Activated naive CD4-positive, alpha-beta T cell treated with anti-CD3 and anti-CD28 coated beads for 36 hours (primary cell): Measurements from ENCODE around the gene HPS1. TPM values are rescaled to one million over a fixed set of nuclear protein-coding genes. Genes with fewer than 3 reads are reported as not detected.

Experiments used
- CTCF ChIA-PET: fragments of 350-600 bp; sonication (Branson Sonifier 250); formaldehyde crosslinking; loops from one replicate; lab custom pipeline; 2021; ENCODE audit warnings: antibody characterized with exemption; lab: Charles Lee
- DNase-seq: peaks from one replicate; pipeline ENCODE4 v3.0.0-alpha.2; 2020
- H3K27ac Mint-ChIP-seq: one replicate; pipeline ENCODE4 v1.8.0; 2021; ENCODE audit warnings: mild to moderate bottlenecking, mixed read lengths
- H3K27me3 Mint-ChIP-seq: one replicate; pipeline ENCODE4 v1.8.0; 2021; ENCODE audit warnings: low read depth, mixed read lengths
- H3K36me3 Mint-ChIP-seq: one replicate; pipeline ENCODE4 v1.8.0; 2021; ENCODE audit warnings: low read depth, mixed read lengths
- H3K4me1 Mint-ChIP-seq: one replicate; pipeline ENCODE4 v1.8.0; 2021; ENCODE audit warnings: low read depth, mixed read lengths
- H3K4me3 Mint-ChIP-seq: one replicate; pipeline ENCODE4 v1.8.0; 2021; ENCODE audit warnings: mild to moderate bottlenecking, moderate library complexity, mixed read lengths
- H3K9me3 Mint-ChIP-seq: one replicate; pipeline ENCODE4 v1.8.0; 2021; ENCODE audit warnings: mixed read lengths
- intact Hi-C: fragments of 100-400 bp; cut with micrococcal nuclease; formaldehyde crosslinking; loops from one replicate; pipeline ENCODE4 v1.15.1; 2023
- total RNA-seq, 2 experiments: library from RNA; stranded (reverse); gene quantifications; one replicate each; pipeline ENCODE4 v1.2.3, GENCODE V29; 2021

The HPS1 gene
- total RNA-seq: 10 to 100 TPM; 28.1 to 31.0 TPM

DNA sequence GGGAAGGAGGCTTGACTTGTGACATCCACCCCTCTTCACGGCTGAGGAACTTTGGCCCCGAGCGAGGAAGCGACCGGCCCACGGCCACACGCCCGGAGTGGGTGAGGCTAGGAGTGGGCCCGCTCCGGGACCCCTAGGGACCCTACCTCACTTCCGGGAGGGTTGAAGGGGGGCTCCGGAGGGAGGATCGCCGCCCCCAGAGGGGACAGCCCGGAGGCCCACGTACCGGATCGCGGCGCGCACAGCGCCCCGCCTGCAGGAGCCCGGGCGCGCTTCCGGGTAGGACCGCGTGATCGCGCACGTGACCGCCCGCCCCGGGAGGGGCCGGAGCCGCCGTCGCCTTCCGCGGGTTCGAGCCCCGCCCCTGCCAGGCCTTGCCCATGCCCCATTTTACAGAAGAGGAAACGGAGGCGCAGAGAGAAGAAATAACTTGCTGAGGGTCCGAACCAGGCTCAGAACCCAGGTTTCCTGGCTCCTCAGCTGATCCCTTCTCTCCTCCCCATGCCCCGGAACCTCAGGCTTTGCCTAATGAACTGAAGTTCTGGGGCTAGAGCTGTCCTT lies at the start of gene HPS1:
Gene HPS1 (minus strand): TSS at position 275 of the 561 bp plus-strand sequence. CDS start 3,695 bp downstream, outside the sequence.
- Mint-ChIP-seq H3K9me3 (no peaks in the 10 kb centered on the region), H3K27me3 (peaks cover 3% of the 10 kb centered on the region), H3K4me1 (peaks cover 40% of the 10 kb centered on the region), H3K36me3 (peaks cover 24% of the 10 kb centered on the region), H3K4me3 (peak within 1 kb of the TSS; percentile 88), H3K27ac (peak within 1 kb of the TSS; percentile 84)
- intact Hi-C loops: loop anchor here (1.0 to 10.0 kb wide), 4 partner anchors 42 to 1286 kb away; partner anchors contain the start of genes COX15, CUTC and R3HCC1L
- CTCF ChIA-PET: interaction anchor here (0.6 kb wide), 1 partner anchor 21 kb away, joined by 3 read pairs; no protein-coding TSS in a partner anchor
- peak; percentile 86 for DNase-seq

DNA sequence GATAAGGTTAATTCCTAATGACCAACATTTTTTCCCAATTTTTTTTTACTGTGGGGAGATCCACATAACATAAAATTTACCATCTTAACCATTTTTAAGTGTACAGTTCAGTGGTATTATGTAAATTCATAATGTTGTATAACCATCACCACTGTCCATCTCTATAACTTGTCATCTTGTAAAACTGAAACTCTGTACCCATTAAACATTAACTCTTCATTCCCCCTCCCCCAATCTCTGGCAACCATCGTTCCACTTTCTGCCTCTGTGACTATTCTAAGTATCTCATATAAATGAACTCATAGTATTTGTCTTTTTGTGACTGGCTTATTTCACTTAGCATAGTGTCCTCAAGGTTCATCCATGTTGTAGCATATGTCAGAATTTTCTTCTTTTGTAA lies 46.0 kb upstream of the HPS1 start:
- no peak overlapping the region for H3K27ac Mint-ChIP-seq
- H3K36me3 Mint-ChIP-seq: no peaks in the 10 kb centered on the region
- H3K4me1 Mint-ChIP-seq: no peaks in the 10 kb centered on the region
- no peak overlapping the region for H3K4me3 Mint-ChIP-seq
- peaks cover 16% of the 10 kb centered on the region for H3K9me3 Mint-ChIP-seq
- intact Hi-C loops: no loop called here
- CTCF ChIA-PET: no interaction called here
- DNase-seq: no peak
- H3K27me3 Mint-ChIP-seq: peaks cover 10% of the 10 kb centered on the region

DNA sequence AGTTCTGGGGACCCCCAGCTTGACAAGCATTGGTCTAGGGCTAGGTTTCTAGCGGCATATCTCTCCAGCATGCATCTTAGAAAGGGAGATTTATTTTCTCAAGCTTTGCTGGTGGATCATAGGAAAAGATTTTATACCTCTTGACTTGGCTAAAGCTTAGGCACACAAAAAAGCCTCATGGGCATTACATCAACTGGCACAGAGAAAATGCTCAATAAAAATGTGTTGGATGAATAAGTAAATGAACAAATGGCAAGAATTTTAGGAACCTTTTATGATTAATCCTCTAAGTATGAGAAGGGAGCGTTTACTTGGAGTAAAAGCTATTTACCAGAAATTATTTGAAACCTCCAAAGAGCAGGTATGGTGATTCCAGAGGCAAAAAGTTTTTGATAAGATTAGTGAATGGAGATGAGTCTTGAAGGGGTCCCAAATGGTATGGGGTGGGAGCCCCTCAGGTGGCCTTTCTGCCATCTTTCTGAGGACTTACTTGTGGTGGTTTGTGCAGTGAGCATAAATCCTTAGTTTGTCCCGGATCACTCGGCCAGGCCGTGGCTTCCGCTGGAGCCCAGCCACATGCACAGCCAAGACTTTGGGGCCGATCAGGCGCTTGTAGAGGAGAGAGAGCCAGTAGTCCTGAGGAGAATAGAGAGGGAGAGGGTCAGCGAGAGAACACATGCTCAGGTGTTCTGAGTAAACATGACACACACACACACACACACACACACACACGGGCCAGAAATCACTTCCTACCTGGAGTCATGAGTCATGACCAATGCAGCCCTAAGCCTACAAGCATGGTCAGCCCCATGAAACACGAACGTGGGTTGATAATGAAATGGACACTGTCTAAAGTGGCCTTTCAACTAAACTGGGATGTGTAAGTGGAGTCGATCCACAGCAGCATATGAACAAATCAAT lies 43.1 kb upstream of the HPS1 start:
- peaks cover 3% of the 10 kb centered on the region for H3K9me3 Mint-ChIP-seq
- H3K27me3 Mint-ChIP-seq: peaks cover 17% of the 10 kb centered on the region
- intact Hi-C loops: no loop called here
- no peak overlapping the region for H3K4me3 Mint-ChIP-seq
- H3K27ac Mint-ChIP-seq: no peak overlapping the region
- CTCF ChIA-PET: no interaction called here
- DNase-seq: no peak
- no peaks in the 10 kb centered on the region for H3K36me3 Mint-ChIP-seq
- no peaks in the 10 kb centered on the region for H3K4me1 Mint-ChIP-seq

DNA sequence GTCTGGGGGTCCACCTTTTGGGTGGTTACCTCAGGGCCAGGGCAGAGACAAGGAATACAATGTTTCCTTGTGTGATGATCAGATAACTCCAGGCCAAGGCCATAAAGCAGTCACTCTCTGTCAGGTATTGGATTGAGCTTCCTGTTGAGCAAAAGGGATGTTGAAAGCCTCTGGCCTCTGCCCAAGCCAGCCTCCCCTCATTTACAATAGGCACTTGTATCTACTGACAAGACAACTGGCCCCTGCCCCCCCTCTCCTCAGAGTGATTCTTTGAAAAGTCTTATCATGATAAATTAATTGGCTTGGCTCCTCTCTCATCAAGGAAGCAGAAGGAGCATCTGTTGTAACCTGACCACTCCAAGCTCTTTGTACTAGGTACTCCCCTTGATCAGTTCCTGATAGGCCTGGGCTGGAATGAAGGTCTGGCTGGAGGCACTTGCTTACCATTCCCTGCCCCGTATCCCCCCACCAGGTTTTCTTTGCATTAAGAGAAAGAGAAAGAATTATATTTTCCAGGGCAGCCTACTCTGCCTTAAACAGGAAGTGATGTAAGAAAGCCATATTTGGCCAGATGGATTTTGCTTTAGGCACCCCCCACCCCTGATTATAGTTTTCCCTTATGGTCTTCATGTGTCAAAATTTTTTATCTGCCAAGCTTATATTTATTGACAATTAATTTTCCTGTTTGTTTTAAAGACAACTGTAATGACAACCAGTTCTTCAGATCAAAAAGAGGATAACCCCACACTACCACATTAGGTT lies 42.1 kb upstream of the HPS1 start:
- H3K27me3 Mint-ChIP-seq: peaks cover 18% of the 10 kb centered on the region
- H3K27ac Mint-ChIP-seq: no peak overlapping the region
- CTCF ChIA-PET: interaction anchor here (0.6 kb wide), 1 partner anchor 794 kb away, joined by 3 read pairs; no protein-coding TSS in a partner anchor
- no peak overlapping the region for H3K4me3 Mint-ChIP-seq
- no peaks in the 10 kb centered on the region for H3K36me3 Mint-ChIP-seq
- peaks cover 2% of the 10 kb centered on the region for H3K9me3 Mint-ChIP-seq
- intact Hi-C loops: no loop called here
- DNase-seq: no peak
- H3K4me1 Mint-ChIP-seq: no peaks in the 10 kb centered on the region

DNA sequence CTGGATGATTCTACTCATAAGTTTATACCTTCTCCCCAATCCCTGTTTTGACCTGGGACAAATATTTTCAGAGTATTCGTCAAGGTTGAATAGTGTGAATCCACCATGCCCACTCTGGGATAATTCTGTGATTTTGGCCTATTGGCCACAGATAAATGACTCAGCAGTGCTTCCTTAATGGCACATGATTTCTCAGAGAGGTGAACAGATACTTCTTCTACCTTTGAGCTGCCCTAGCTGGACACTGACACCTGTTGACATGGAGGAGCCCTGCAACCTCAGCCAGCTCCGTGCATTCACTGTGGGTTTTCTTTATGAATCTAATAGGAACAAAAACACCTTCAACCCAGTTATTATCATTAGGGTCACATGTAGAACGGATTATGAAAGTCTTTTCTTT lies 40.9 kb upstream of the HPS1 start:
- peaks cover 2% of the 10 kb centered on the region for H3K9me3 Mint-ChIP-seq
- peaks cover 14% of the 10 kb centered on the region for H3K27me3 Mint-ChIP-seq
- no peaks in the 10 kb centered on the region for H3K36me3 Mint-ChIP-seq
- intact Hi-C loops: no loop called here
- CTCF ChIA-PET: no interaction called here
- DNase-seq: no peak
- no peak overlapping the region for H3K4me3 Mint-ChIP-seq
- no peak overlapping the region for H3K27ac Mint-ChIP-seq
- H3K4me1 Mint-ChIP-seq: no peaks in the 10 kb centered on the region

DNA sequence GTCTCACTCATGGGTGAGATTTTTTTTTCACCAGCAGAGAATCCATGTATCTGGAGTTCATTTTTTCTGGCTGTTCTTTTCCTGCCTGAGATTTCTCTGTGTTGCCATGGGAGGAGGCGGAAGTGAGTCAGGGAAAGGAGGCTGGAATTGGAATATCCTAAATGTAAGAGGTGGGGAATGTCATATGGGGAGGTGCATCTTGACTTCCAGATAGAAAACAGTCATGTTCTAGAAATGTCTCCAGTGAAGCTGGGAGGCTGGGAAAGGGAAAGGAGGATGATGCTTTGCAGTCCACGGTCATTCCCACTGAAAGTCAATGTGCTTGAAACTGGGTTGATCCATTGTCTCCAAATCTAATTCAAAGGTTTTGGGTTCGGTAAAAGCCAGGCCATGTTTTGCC lies 39.7 kb upstream of the HPS1 start:
- no peak for DNase-seq
- H3K27ac Mint-ChIP-seq: no peak overlapping the region
- CTCF ChIA-PET: no interaction called here

DNA sequence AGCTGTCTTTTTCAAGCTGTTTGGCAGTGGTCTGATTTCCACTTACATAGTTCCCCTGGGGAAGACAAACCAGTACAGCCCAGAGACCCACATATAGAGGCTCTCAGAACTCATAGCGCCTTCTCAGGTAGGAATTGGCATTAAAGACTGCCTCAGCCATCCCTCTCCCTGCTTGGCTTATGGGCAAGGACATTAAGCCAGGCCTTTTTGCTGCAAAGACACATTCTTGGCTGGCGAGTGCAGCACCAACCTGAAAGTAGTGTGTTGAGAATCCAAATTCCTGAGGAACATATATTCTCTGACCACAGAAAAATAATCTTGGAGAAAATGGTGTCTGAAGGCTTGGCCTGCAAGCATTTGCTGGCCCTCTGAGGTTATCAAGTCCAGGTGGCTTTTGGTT lies 39.2 kb upstream of the HPS1 start:
- no peaks in the 10 kb centered on the region for H3K4me1 Mint-ChIP-seq
- no peak overlapping the region for H3K27ac Mint-ChIP-seq
- no peak overlapping the region for H3K4me3 Mint-ChIP-seq
- H3K36me3 Mint-ChIP-seq: no peaks in the 10 kb centered on the region
- CTCF ChIA-PET: interaction anchor here (1.0 kb wide), 1 partner anchor 14 kb away, joined by 3 read pairs; no protein-coding TSS in a partner anchor
- peaks cover 10% of the 10 kb centered on the region for H3K27me3 Mint-ChIP-seq
- intact Hi-C loops: no loop called here
- H3K9me3 Mint-ChIP-seq: peaks cover 2% of the 10 kb centered on the region
- no peak for DNase-seq

More for the DNA sequence above, 39.7 kb upstream of the HPS1 start:
- no peak overlapping the region for H3K4me3 Mint-ChIP-seq
- peaks cover 10% of the 10 kb centered on the region for H3K27me3 Mint-ChIP-seq
- H3K36me3 Mint-ChIP-seq: no peaks in the 10 kb centered on the region
- intact Hi-C loops: no loop called here
- H3K4me1 Mint-ChIP-seq: no peaks in the 10 kb centered on the region
- H3K9me3 Mint-ChIP-seq: peaks cover 2% of the 10 kb centered on the region

DNA sequence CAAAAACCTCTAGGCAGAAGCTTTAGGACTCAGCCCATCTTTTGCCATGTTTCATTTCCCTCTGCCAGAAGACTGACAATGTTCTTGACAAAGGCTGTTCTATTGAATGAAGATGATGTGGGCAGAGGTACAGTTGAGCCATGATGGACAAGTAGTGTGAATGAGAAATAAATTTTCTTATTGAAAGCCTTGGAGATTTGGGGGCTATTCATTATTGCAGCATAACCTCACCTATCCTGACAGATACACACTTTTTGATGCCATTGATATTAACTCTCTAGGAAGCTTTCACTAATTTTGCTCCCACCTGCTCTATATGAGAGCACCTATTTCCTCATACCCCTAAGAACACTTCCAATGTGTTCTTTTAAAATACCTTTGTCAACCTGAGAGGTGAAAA lies 36.9 kb upstream of the HPS1 start:
- intact Hi-C loops: no loop called here
- Mint-ChIP-seq H3K4me1 (no peaks in the 10 kb centered on the region), H3K9me3 (peaks cover 2% of the 10 kb centered on the region), H3K4me3 (no peak overlapping the region), H3K36me3 (no peaks in the 10 kb centered on the region), H3K27me3 (peaks cover 8% of the 10 kb centered on the region), H3K27ac (no peak overlapping the region)
- DNase-seq: no peak
- CTCF ChIA-PET: no interaction called here

DNA sequence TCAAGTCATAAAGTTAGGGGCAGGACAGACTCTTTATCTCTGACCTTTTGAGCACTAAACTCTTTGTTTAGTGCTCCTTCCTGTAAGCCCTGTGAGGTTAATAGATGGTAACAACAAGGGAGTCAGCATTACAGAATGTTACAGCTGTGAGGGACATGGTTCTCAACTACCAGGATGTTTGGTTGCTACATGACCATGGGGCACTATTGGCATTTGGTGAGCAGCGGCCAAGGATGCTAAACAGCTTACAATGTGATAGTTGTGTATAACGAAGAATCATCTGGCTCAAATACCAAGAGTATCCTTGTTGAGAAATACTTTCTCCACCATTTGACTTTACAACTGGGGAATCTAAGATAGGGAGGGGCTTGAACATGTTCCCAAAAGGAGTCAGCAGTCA lies 35.4 kb upstream of the HPS1 start:
- DNase-seq: no peak
- intact Hi-C loops: no loop called here
- Mint-ChIP-seq H3K36me3 (no peaks in the 10 kb centered on the region), H3K4me3 (no peak overlapping the region), H3K27ac (no peak overlapping the region), H3K27me3 (peaks cover 8% of the 10 kb centered on the region), H3K4me1 (no peaks in the 10 kb centered on the region), H3K9me3 (peaks cover 2% of the 10 kb centered on the region)
- CTCF ChIA-PET: no interaction called here

DNA sequence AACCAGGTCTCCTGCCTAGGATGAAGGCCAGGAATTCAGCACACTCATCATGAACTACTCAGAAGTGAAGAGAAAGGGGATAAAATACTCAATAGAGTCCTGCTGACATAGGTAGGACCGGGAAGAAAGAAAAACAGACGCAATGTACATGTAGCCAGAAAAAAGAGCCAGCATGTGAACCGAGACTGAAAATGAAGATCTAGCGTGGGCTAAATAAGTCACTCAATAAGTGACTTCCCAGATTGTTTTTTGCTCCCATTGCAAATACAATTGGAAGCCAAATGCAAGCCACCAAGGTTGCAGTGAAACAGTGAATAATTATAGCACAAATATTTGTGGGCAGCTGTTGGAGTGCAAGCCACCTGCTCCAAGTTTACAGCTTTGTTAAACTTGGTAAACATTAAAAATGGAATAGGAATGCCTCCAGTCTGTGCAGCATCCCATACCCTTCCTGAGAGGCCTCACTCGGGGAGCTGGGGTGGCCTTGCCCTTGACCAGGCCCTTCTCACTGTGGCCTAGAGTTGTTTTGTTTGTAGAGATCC lies 34.7 kb upstream of the HPS1 start:
- no peak for DNase-seq
- intact Hi-C loops: no loop called here
- H3K27me3 Mint-ChIP-seq: peaks cover 8% of the 10 kb centered on the region
- H3K36me3 Mint-ChIP-seq: no peaks in the 10 kb centered on the region
- H3K4me1 Mint-ChIP-seq: no peaks in the 10 kb centered on the region
- H3K9me3 Mint-ChIP-seq: peaks cover 2% of the 10 kb centered on the region
- no peak overlapping the region for H3K4me3 Mint-ChIP-seq
- CTCF ChIA-PET: no interaction called here
- no peak overlapping the region for H3K27ac Mint-ChIP-seq

DNA sequence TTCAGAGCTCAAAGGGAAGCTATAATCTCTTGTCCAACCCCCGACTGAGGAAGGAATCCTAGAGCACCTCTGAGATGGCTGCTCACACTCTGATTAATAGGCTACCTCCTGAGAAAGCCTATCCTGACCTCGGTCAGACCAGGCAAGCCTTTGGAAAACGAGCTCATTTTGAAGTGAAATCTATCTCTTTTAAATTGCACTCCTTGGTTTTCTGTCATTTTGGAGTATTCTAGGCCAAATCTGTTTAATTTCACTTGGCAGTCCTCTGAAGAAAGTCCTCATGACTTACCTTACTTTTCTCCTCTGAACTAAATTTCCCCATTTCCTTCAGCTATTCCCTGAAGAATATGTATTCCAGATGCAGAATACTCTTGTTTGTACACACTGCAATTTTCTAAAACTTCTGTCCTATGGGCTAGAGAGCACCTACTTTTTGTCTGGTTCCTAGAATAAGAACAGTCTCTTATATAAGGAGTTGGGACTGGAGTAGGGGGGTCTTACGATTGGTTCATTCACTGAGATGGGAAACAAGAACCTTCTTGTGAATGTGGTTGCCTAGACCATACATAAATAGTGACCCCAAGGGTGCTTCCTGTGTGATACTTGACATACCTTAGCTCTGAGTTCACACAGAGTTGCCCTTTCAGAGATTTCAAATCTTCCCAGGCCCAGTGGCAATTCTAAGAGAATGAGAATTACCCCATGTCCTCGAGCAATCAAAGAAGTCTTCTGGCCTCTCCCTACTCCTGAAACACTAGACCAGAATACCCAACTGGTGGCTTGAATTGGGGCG lies 31.9 kb upstream of the HPS1 start:
- no peaks in the 10 kb centered on the region for H3K9me3 Mint-ChIP-seq
- H3K36me3 Mint-ChIP-seq: no peaks in the 10 kb centered on the region
- H3K4me1 Mint-ChIP-seq: peaks cover 3% of the 10 kb centered on the region
- no peak overlapping the region for H3K27ac Mint-ChIP-seq
- H3K27me3 Mint-ChIP-seq: no peaks in the 10 kb centered on the region
- no peak overlapping the region for H3K4me3 Mint-ChIP-seq
- intact Hi-C loops: no loop called here
- no peak for DNase-seq
- CTCF ChIA-PET: interaction anchor here (0.6 to 2.1 kb wide), 2 partner anchors 12 to 56 kb away, joined by 5 read pairs; no protein-coding TSS in a partner anchor
